HCT116 (cell line): ENCODE measurements around the gene ATF7IP. TPM values are rescaled to one million over a fixed set of nuclear protein-coding genes. Genes with fewer than 3 reads are reported as not detected.
"Not testable (repeated sequence)": the region's sequence is repeated elsewhere in the genome, so short reads cannot be mapped to it uniquely, and the experiment has no call there.

Source experiments
- ATAC-seq: fragments of 200-7000 bp; cut with Tn5 transposase; 2 replicates; pipeline ENCODE4 v1.9.1; 2020; ENCODE audit warnings: mild to moderate bottlenecking, moderate library complexity
- BruUV-seq: library from RNA; stranded (reverse); fragments of 400-500 nt; replicated peaks from 2 replicates; lab custom pipeline; 2021; lab: Mats Ljungman, UMichigan
- CTCF ChIA-PET: fragments of 300-600 bp; sonication (Branson Sonifier 250); formaldehyde crosslinking; loops from one replicate; lab custom pipeline; 2021; ENCODE audit warnings: antibody characterized with exemption; lab: Charles Lee
- POLR2A ChIA-PET: fragments of 300-600, 350-600 bp; sonication (Branson Sonifier 250); formaldehyde crosslinking; loops from one replicate; lab custom pipeline; 2021; ENCODE audit warnings: antibody characterized with exemption; lab: Charles Lee
- RAD21 ChIA-PET, 2 experiments: fragments of 300-600 bp; sonication (Branson Sonifier 250); formaldehyde crosslinking; loops; one replicate each; lab custom pipeline; 2023; ENCODE audit warnings: low total read pairs in 2 of 2; ENCODE audit not compliant: uncharacterized antibody in 2 of 2, unreplicated experiment in 2 of 2, low non-redundant PET in 1 of 2; lab: Charles Lee
- DNase-seq: peaks from one replicate; pipeline ENCODE4 v3.0.0-alpha.2; 2010; ENCODE audit warnings: low read depth, low spot score
- H2AFZ ChIP-seq: fragments of 200-600 bp; shearing (Covaris generic), sonication (generic); 2 replicates; pipeline ENCODE4 v1.6.1; 2017; ENCODE audit warnings: low read depth, mixed run types, mixed read lengths, antibody characterized with exemption, low read length; ENCODE audit not compliant: poor library complexity, severe bottlenecking
- H3K27ac ChIP-seq: 2 replicates; pipeline ENCODE4 v1.5.1; 2012; ENCODE audit warnings: low read depth, low read length
- H3K27me3 ChIP-seq: fragments of 200-600 bp; sonication (generic); 2 replicates; pipeline ENCODE4 v1.6.1; 2016; ENCODE audit warnings: mixed run types, low read length, mixed read lengths; ENCODE audit not compliant: insufficient read depth
- H3K36me3 ChIP-seq, 2 experiments: fragments of 200-500 bp in 1 of 2; fragments of 200-600 bp in 1 of 2; sonication (Bioruptor generic) in 1 of 2; sonication (generic) in 1 of 2; 2 replicates each; pipeline versions ENCODE4 v1.5.1 to v1.6.1; 2014 to 2016; ENCODE audit warnings: low read length in 2 of 2, inconsistent platforms in 1 of 2, mixed read lengths in 1 of 2, mixed run types in 1 of 2; ENCODE audit not compliant: insufficient read depth in 2 of 2, control insufficient read depth in 1 of 2
- H3K4me1 ChIP-seq, 2 experiments: fragments of 200-600 bp in 1 of 2; sonication (generic) in 1 of 2; 2 replicates each; pipeline versions ENCODE4 v1.5.1 to v1.6.1; 2012 to 2017; ENCODE audit warnings: low read length in 2 of 2, inconsistent platforms in 1 of 2, mild to moderate bottlenecking in 1 of 2, mixed read lengths in 1 of 2, mixed run types in 1 of 2, moderate library complexity in 1 of 2; ENCODE audit not compliant: insufficient read depth in 2 of 2, control insufficient read depth in 1 of 2
- H3K4me2 ChIP-seq: fragments of 200-600 bp; sonication (generic); 2 replicates; pipeline ENCODE4 v1.6.1; 2017; ENCODE audit warnings: mixed run types, low read length, mixed read lengths
- H3K4me3 ChIP-seq, 2 experiments: fragments of 200-600 bp in 1 of 2; sonication (generic) in 1 of 2; replicated peaks in 1 of 2; 2 replicates each; pipeline ENCODE4 v1.5.1; 2011 to 2016; ENCODE audit warnings: low read length in 2 of 2, control low read depth in 1 of 2, low read depth in 1 of 2, mild to moderate bottlenecking in 1 of 2, mixed read lengths in 1 of 2, mixed run types in 1 of 2
- H3K79me2 ChIP-seq: fragments of 200-600 bp; sonication (generic); 2 replicates; pipeline ENCODE4 v1.6.1; 2017; ENCODE audit warnings: mild to moderate bottlenecking, mixed run types, low read length, moderate library complexity, mixed read lengths; ENCODE audit not compliant: insufficient read depth
- H3K9ac ChIP-seq: fragments of 200-600 bp; sonication (generic); 2 replicates; pipeline ENCODE4 v1.6.1; 2016; ENCODE audit warnings: low read length, mixed read lengths
- H3K9me2 ChIP-seq: fragments of 200-600 bp; sonication (generic), shearing (Covaris generic); 2 replicates; pipeline ENCODE4 v1.6.1; 2017; ENCODE audit warnings: mixed run types, mild to moderate bottlenecking, moderate library complexity; ENCODE audit not compliant: insufficient read depth
- H3K9me3 ChIP-seq, 2 experiments: fragments of 200-500 bp in 1 of 2; fragments of 200-600 bp in 1 of 2; sonication (Bioruptor generic) in 1 of 2; sonication (generic) in 1 of 2; 2 replicates each; pipeline ENCODE4 v1.6.1; 2014 to 2017; ENCODE audit warnings: low read length in 2 of 2, mixed read lengths in 2 of 2, inconsistent platforms in 1 of 2, low read depth in 1 of 2, mild to moderate bottlenecking in 1 of 2, mixed run types in 1 of 2, moderate library complexity in 1 of 2; ENCODE audit not compliant: control insufficient read depth in 1 of 2, insufficient read depth in 1 of 2
- H4K20me1 ChIP-seq: fragments of 200-600 bp; sonication (generic), shearing (Covaris generic); 2 replicates; pipeline ENCODE4 v1.6.1; 2017; ENCODE audit warnings: mixed run types, mild to moderate bottlenecking, moderate library complexity; ENCODE audit not compliant: insufficient read depth
- CEBPB ChIP-seq: IDR thresholded peaks from 2 replicates; pipeline ENCODE4 v1.6.1; 2012; ENCODE audit warnings: low read depth
- EGR1 ChIP-seq: IDR thresholded peaks from 2 replicates; pipeline ENCODE4 v1.6.1; 2012; ENCODE audit warnings: low read depth
- ELF1 ChIP-seq: IDR thresholded peaks from 2 replicates; pipeline ENCODE4 v1.6.1; 2012; ENCODE audit warnings: low read depth, borderline replicate concordance
- JUND ChIP-seq: IDR thresholded peaks from 2 replicates; pipeline ENCODE4 v1.6.1; 2012
- SIN3A ChIP-seq: IDR thresholded peaks from 2 replicates; pipeline ENCODE4 v1.6.1; 2012; ENCODE audit warnings: low read depth
- SP1 ChIP-seq: IDR thresholded peaks from 2 replicates; pipeline ENCODE4 v1.6.1; 2012; ENCODE audit warnings: low read depth
- ZFX ChIP-seq: fragments of 450-650 bp; IDR thresholded peaks from 2 replicates; pipeline ENCODE4 v1.6.1; 2017
- intact Hi-C: fragments of 100-400 bp; cut with micrococcal nuclease; formaldehyde crosslinking; loops from 2 replicates; pipeline ENCODE4 v1.10.0; 2022
- total RNA-seq: library from RNA; stranded (reverse); gene quantifications from one replicate; pipeline ENCODE4 v1.2.1, GENCODE V29; 2021; ENCODE audit not compliant: unreplicated experiment
- TF ChIP-seq, protein P1 (sequence below): IDR thresholded peaks from 2 replicates; pipeline ENCODE4 v1.6.1; 2011; ENCODE audit warnings: mild to moderate bottlenecking, low read length, moderate library complexity; ENCODE audit not compliant: insufficient replicate concordance; ENCODE audit errors: extremely low read depth

Gene ATF7IP
- total RNA-seq, 1 experiment from 2014 or later: 38.6 TPM

DNA sequence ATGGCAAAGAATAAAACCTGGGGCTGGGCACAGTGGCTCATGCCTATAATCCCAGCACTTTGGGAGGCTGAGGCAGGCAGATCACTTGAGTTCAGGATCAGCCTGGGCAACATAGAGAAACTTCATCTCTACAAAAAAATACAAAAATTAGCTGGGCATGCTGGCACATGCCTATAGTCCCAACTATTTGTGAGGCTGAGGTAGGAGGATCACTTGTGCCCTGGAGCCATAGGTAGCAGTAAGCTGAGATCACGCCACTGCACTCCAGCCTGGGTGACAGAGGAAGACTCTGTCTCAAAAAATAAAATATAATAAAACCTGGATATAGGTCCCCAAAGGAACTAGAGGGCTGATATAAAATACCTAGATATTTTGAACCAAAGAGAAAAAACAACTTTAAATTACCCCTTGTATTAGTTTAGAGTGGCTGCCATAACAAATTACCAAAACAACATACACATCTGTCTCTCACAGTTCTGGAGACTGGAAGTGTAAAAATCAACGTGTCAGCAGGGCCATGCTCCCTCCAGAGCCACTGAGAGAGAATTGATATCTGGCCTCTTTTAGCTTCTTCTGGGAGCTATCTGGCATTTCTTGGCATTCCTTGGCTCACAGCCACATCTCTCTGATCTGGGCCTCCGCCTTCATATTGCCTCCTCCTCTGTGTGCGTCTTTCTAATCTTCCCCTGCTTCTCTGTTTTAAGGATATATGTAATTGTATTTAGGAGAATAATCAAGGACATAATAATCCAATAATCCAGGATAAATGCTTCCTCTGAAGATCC is 47.9 kb upstream of the ATF7IP start:
- no peaks in the 10 kb centered on the region for H3K9me2 ChIP-seq
- ATAC-seq: no peak
- H3K9me3 ChIP-seq: no peaks in the 10 kb centered on the region
- RAD21 ChIA-PET: no interaction called here
- no peak for TF ChIP-seq ZFX
- no peak for TF ChIP-seq CEBPB
- no peak for TF ChIP-seq EGR1
- no peak for TF ChIP-seq SIN3A
- no peak for TF ChIP-seq JUND
- TF ChIP-seq, protein P1, sequence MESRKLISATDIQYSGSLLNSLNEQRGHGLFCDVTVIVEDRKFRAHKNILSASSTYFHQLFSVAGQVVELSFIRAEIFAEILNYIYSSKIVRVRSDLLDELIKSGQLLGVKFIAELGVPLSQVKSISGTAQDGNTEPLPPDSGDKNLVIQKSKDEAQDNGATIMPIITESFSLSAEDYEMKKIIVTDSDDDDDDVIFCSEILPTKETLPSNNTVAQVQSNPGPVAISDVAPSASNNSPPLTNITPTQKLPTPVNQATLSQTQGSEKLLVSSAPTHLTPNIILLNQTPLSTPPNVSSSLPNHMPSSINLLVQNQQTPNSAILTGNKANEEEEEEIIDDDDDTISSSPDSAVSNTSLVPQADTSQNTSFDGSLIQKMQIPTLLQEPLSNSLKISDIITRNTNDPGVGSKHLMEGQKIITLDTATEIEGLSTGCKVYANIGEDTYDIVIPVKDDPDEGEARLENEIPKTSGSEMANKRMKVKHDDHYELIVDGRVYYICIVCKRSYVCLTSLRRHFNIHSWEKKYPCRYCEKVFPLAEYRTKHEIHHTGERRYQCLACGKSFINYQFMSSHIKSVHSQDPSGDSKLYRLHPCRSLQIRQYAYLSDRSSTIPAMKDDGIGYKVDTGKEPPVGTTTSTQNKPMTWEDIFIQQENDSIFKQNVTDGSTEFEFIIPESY: no peak
- TF ChIP-seq SP1: no peak
- no peak for TF ChIP-seq ELF1
- TF ChIP-seq, all 23 proteins: peak for 0
- H3K4me2 ChIP-seq: no peak overlapping the region
- CTCF ChIA-PET: no interaction called here
- no peak overlapping the region for H3K9ac ChIP-seq
- H3K4me1 ChIP-seq: peaks cover 4% of the 10 kb centered on the region in 2 experiments; a peak in 2 of 4 replicates
- POLR2A ChIA-PET: no interaction called here
- no peak overlapping the region for H2AFZ ChIP-seq
- H3K4me3 ChIP-seq: no peak overlapping the region
- DNase-seq: no peak
- H3K27ac ChIP-seq: no peak overlapping the region
- intact Hi-C loops: no loop called here
- no TSS peak for BruUV-seq
- no peaks in the 10 kb centered on the region for H3K36me3 ChIP-seq
- no peaks in the 10 kb centered on the region for H3K27me3 ChIP-seq
- H4K20me1 ChIP-seq: no peaks in the 10 kb centered on the region
- no peaks in the 10 kb centered on the region for H3K79me2 ChIP-seq

DNA sequence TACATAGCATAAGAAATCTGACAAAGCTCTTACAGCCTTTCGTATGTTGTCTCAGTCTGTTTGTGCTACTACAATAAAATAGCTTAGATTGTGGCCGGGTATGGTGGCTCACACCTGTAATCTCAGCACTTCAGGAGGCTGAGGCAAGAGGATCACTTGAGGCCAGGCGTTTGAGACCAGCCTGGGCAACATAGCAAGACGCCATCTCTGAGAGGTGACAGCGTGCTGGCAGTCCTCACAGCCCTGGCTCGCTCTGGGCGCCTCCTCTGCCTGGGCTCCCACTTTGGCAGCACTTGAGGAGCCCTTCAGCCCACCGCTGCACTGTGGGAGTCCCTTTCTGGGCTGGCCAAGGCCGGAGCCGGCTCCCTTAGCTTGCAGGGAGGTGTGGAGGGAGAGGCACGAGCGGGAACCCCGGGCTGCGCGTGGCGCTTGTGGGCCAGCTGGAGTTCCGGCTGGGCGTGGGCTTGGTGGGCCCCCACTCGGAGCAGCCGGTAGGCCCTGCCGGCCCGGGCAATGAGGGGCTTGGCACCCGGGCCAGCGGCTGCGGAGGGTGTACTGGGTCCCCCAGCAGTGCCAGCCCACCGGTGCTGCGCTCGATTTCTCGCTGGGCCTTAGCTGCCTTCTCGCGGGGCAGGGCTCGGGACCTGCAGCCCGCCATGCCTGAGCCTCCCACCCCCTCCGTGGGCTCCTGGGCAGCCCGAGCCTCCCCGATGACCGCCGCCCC is 45.6 kb upstream of the ATF7IP start:
- POLR2A ChIA-PET, DNase-seq: not testable (repeated sequence)
- CTCF ChIA-PET: interaction anchor here (1.0 kb wide), 1 partner anchor 46 kb away, joined by 3 read pairs; the partner anchor contains the start of gene ATF7IP

More for the DNA sequence above, 45.6 kb upstream of the ATF7IP start:
- H3K9me2 ChIP-seq, H3K9me3 ChIP-seq, H3K36me3 ChIP-seq, H3K9ac ChIP-seq, intact Hi-C loops, H3K4me1 ChIP-seq, H2AFZ ChIP-seq, H3K27ac ChIP-seq, H3K79me2 ChIP-seq, BruUV-seq, H4K20me1 ChIP-seq, ATAC-seq, H3K27me3 ChIP-seq, H3K4me3 ChIP-seq, RAD21 ChIA-PET, H3K4me2 ChIP-seq: not testable (repeated sequence)
